ENCODE results near the gene DENND5B. TPM values are rescaled to one million over a fixed set of nuclear protein-coding genes. Genes with fewer than 3 reads are reported as not detected.

The DENND5B gene
- total and polyA plus RNA-seq, 2 of the 4 experiments (the other 2 are of a cell fraction), result 5.5 to 13.4 TPM

- no peak overlapping the region for H2BK15ac ChIP-seq (ENCODE audit: low read depth, low read length)
- no peak overlapping the region for H3K4me2 ChIP-seq (ENCODE audit: low read depth, low read length)
- no peaks in the 10 kb centered on the region for H4K20me1 ChIP-seq (ENCODE audit: insufficient read depth, low read length)
- no peak overlapping the region for H4K8ac ChIP-seq (ENCODE audit: low read depth in 2 of 2, low read length in 2 of 2)
- no TSS peak for BruUV-seq (replicated peaks)
- no peak overlapping the region for H3K23ac ChIP-seq (ENCODE audit: low read depth, low read length)
- no peak overlapping the region for H3K18ac ChIP-seq (ENCODE audit: low read depth, low read length)
- H3K4me3 ChIP-seq (ENCODE audit: insufficient read depth, low read depth, low read length), result no peak overlapping the region
- H3K9me3 ChIP-seq (ENCODE audit: control insufficient read depth, insufficient read depth, low read length), result no peaks in the 10 kb centered on the region
- H3K9ac ChIP-seq (ENCODE audit: low read depth, low read length), result no peak overlapping the region
- ChIA-PET CTCF (interaction anchor here (0.6 kb wide), 1 partner anchor 14 kb away, joined by 3 read pairs; no protein-coding TSS in a partner anchor), POLR2A (ENCODE audit: unreplicated experiment) (no interaction called here)
- no peak overlapping the region for H2AK9ac ChIP-seq (replicated peaks; ENCODE audit: low read depth, low read length, poor library complexity)
- H3K79me1 ChIP-seq (ENCODE audit: low read depth in 1 of 2, low read length in 2 of 2), result peaks cover 9 to 18% of the 10 kb centered on the region in 2 experiments
- H2AK5ac ChIP-seq (ENCODE audit: low read depth, low read length), result no peak overlapping the region
- H2BK5ac ChIP-seq (ENCODE audit: low read depth, low read length, poor library complexity, severe bottlenecking), result no peak overlapping the region
- ATAC-seq (ENCODE audit: low read depth) (no peak), DNase-seq (no peak)
- H2BK120ac ChIP-seq (ENCODE audit: low read depth, low read length), result no peak overlapping the region
- H2AFZ ChIP-seq (replicated peaks; ENCODE audit: low read length, poor library complexity), result no peak overlapping the region
- H4K5ac ChIP-seq (ENCODE audit: low read depth, low read length), result no peak overlapping the region
- no peak overlapping the region for H4K91ac ChIP-seq (ENCODE audit: insufficient read depth, low read depth, low read length)
- no peak overlapping the region for H2BK20ac ChIP-seq (ENCODE audit: low read depth, low read length)
- no peaks in the 10 kb centered on the region for H3K27me3 ChIP-seq (ENCODE audit: control insufficient read depth, insufficient read depth, low read length)
- intact Hi-C loops (cut with micrococcal nuclease), result no loop called here
- no peak overlapping the region for H3K4ac ChIP-seq (ENCODE audit: low read depth, low read length)
- dilution Hi-C loops (cut with HindIII; ENCODE audit: low sequenced_read_pairs, unreplicated experiment), result no loop called here
- peaks cover 7% of the 10 kb centered on the region for H3K36me3 ChIP-seq (ENCODE audit: control insufficient read depth, insufficient read depth, low read length)
- no peak overlapping the region for H3K14ac ChIP-seq (replicated peaks; ENCODE audit: low read depth, low read length)
- H3K27ac ChIP-seq (ENCODE audit: insufficient read depth, low read length), result no peak overlapping the region
- H3K56ac ChIP-seq (ENCODE audit: extremely low read depth, insufficient read depth, low read length), result no peak overlapping the region
- in situ Hi-C loops (cut with MboI; ENCODE audit: low sequenced_read_pairs), result no loop called here
- WGBS, 2 experiments (ENCODE audit: extremely low coverage in 2 of 2, insufficient read length in 1 of 2), result 100% methylated on average over 1 of the region's 3 CpGs; no CpG with 5 or more reads in 1 of the 2 experiments
- TF ChIP-seq RAD21 (IDR thresholded peaks at IDR 0.05; ENCODE audit: low read length) (no peak), POLR2A (IDR thresholded peaks at IDR 0.05; ENCODE audit: low read depth, low read length) (no peak), CTCF (conservative IDR thresholded peaks at IDR 0.05; ENCODE audit: low read depth, low read length) (no peak), CEBPB (IDR thresholded peaks at IDR 0.05; ENCODE audit: low read depth, low read length) (no peak), NFE2L2 (IDR thresholded peaks at IDR 0.05; ENCODE audit: low read depth, low read length) (no peak), MAZ (IDR thresholded peaks at IDR 0.05; ENCODE audit: borderline replicate concordance, low read depth, low read length) (no peak), SMC3 (IDR thresholded peaks at IDR 0.05; ENCODE audit: low read depth, low read length) (no peak), BHLHE40 (IDR thresholded peaks at IDR 0.05; ENCODE audit: low read depth, low read length) (no peak), RFX5 (IDR thresholded peaks at IDR 0.05; ENCODE audit: low read depth, low read length) (no peak), MXI1 (IDR thresholded peaks at IDR 0.05; ENCODE audit: borderline replicate concordance, low read depth, low read length) (no peak), MAFK (IDR thresholded peaks at IDR 0.05; ENCODE audit: low read depth, low read length) (no peak), USF2 (IDR thresholded peaks at IDR 0.05; ENCODE audit: low read depth, low read length) (no peak), RCOR1 (IDR thresholded peaks at IDR 0.05; ENCODE audit: insufficient replicate concordance, low read length) (no peak), ELK1 (IDR thresholded peaks at IDR 0.05; ENCODE audit: borderline replicate concordance, low read depth, low read length) (no peak), CHD1 (IDR thresholded peaks at IDR 0.05; ENCODE audit: low read depth, low read length) (no peak), FOS (IDR thresholded peaks at IDR 0.05; ENCODE audit: low read depth, low read length) (no peak)
- no peaks in the 10 kb centered on the region for H3K9me1 ChIP-seq (ENCODE audit: insufficient read depth, low read length)
- H3K4me1 ChIP-seq (ENCODE audit: control insufficient read depth, insufficient read depth, low read length), result 0 out of 2 replicates have a peak, but pooled peaks cover 2% of the 10 kb centered on the region
Measured at GRCh38 chr12:31481415-31481814, 109.5 kb downstream of the DENND5B start.

All from IMR-90 (cell line).